Subcutaneous adipose tissue (tissue), 4 donors: ENCODE results near the gene FGG. TPM values are rescaled to one million over a fixed set of nuclear protein-coding genes. Genes with fewer than 3 reads are reported as not detected.

Experiments used
- total RNA-seq, 4 donors: library from RNA; depleted of rRNA; stranded (reverse); fragments of >200 nt; gene quantifications; one replicate each; pipeline ENCODE4 v1.1.0, GENCODE V29; 2016
- TF ChIP-seq, protein P1 (sequence below): fragments of 450-650 bp; IDR thresholded peaks from one replicate; pipeline ENCODE4 v1.5.1; 2016; ENCODE audit warnings: low read depth, mild to moderate bottlenecking, control low read depth, antibody characterized with exemption, moderate library complexity

The FGG gene
- total RNA-seq, 4 donors from 2014 or later: not detected

GRCh38 chr4:154560824-154561231 lies 51.6 kb downstream of the FGG start:
- TF ChIP-seq, protein P1, sequence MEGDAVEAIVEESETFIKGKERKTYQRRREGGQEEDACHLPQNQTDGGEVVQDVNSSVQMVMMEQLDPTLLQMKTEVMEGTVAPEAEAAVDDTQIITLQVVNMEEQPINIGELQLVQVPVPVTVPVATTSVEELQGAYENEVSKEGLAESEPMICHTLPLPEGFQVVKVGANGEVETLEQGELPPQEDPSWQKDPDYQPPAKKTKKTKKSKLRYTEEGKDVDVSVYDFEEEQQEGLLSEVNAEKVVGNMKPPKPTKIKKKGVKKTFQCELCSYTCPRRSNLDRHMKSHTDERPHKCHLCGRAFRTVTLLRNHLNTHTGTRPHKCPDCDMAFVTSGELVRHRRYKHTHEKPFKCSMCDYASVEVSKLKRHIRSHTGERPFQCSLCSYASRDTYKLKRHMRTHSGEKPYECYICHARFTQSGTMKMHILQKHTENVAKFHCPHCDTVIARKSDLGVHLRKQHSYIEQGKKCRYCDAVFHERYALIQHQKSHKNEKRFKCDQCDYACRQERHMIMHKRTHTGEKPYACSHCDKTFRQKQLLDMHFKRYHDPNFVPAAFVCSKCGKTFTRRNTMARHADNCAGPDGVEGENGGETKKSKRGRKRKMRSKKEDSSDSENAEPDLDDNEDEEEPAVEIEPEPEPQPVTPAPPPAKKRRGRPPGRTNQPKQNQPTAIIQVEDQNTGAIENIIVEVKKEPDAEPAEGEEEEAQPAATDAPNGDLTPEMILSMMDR: no peak

DNA sequence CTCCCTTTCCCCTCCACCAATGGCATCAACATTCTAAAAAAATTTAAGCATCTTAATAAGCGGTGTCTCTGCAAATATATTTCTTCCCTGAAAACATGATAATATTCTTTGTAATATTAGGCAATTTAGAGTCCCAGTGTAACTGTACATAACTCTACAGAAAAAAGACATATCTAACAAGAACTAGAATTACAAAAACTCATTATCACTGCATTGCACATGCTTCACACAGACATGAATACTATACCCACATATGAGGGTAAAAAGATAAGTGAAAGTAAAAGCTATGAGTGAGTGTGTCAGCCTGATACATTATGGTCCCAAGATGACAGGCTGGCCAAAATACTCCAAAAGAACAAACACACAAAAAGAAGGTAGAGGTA lies 52.0 kb downstream of the FGG start:
- TF ChIP-seq, protein P1: no peak

DNA sequence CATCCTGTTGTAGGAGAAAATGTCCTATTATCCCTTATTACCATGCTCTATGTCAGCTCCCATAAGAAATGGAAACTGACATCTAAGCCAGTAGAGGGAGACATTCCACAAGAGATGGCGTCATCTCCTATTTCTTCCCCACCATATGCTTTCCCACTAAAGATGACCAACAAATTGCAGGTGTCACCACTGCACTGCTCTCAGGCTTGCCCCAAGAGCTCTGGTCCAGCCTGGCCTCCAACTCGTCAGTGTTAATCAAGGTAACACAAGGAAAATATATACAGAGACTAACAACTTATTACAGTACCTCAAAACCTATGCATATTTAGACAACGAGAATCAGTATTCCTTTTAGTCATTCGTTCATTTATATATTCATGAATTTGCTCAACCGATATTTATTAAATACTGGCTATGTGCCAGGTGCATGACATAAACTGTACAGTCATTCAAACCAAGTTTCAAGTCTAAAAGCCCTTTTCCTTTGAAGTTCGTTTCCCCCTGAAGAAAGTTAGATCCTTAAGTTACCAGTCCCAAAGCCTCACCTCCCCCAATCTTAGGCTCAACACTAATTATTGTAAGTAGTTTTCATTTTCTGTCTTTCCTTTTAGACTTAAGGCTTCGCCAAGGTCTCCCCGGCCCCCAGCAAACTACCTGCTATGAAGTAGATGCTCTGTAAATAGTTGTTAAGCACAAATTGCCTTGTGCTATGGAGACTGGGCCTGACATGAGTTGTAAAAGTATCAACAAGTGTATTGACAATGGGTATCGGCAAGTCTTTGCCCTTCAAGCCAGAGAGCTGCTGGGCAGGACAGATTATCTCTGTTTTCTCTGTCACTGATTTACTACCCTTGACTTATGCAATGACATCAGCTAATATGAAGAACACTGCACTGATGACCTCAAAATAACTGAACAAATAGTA lies 52.7 kb downstream of the FGG start:
- TF ChIP-seq, protein P1: no peak

GRCh38 chr4:154559141-154559493 lies 53.3 kb downstream of the FGG start:
- TF ChIP-seq, protein P1: no peak

Other genes with a start within 250 kb of the FGG start
- not detected for gene DCHS2, start 120.9 kb downstream of the FGG start, total RNA-seq
- gene PLRG1, start 62.3 kb downstream of the FGG start, total RNA-seq: 10 to 100 TPM; 29.8 to 66.8 (median 47.6) TPM
- not detected for gene FGB, start 49.6 kb downstream of the FGG start, total RNA-seq
- not detected for gene FGA, start 21.9 kb downstream of the FGG start, total RNA-seq
- gene LRAT, start 131.3 kb upstream of the FGG start, total RNA-seq: not detected
- gene RBM46, start 168.6 kb upstream of the FGG start, total RNA-seq: not detected